ENCODE data around the gene C8B.

- TF ChIP-seq CTCF (IDR thresholded peaks at IDR 0.05) (no peak), EP300 (IDR thresholded peaks at IDR 0.05; ENCODE audit: low read depth) (no peak), POLR2AphosphoS5 (IDR thresholded peaks at IDR 0.05) (no peak)
These were observed 60.1 kb downstream of the C8B start for GRCh38 chr1:56905667-56906066.
